Aorta (tissue), 5 donors: Measurements from ENCODE around the gene RIPPLY2. TPM values are rescaled to one million over a fixed set of nuclear protein-coding genes. Genes with fewer than 3 reads are reported as not detected.

ENCODE experiments used
- ATAC-seq: fragments of 200-7000 bp; cut with Tn5 transposase; one replicate; pipeline ENCODE4 v1.9.1; 2022; ENCODE audit warnings: moderate library complexity; ENCODE audit not compliant: low FRiP score
- DNase-seq, 2 donors: peaks; one replicate each; pipeline ENCODE4 v3.0.0-alpha.2; 2020
- H3K27ac ChIP-seq, 2 donors: one replicate each; pipeline ENCODE4 v1.5.1; 2013; ENCODE audit warnings: low read length in 2 of 2, mild to moderate bottlenecking in 2 of 2, moderate library complexity in 2 of 2, control low read depth in 1 of 2, inconsistent platforms in 1 of 2, low read depth in 1 of 2
- H3K27me3 ChIP-seq, 2 donors: one replicate each; pipeline ENCODE4 v1.6.1; 2013; ENCODE audit warnings: control low read depth in 1 of 2, low read length in 1 of 2, mild to moderate bottlenecking in 1 of 2, moderate library complexity in 1 of 2; ENCODE audit not compliant: insufficient read depth in 2 of 2, control insufficient read depth in 1 of 2
- H3K36me3 ChIP-seq, 2 donors: one replicate each; pipeline ENCODE4 v1.6.1; 2013; ENCODE audit warnings: control low read depth in 1 of 2, low read length in 1 of 2, mild to moderate bottlenecking in 1 of 2; ENCODE audit not compliant: insufficient read depth in 2 of 2, control insufficient read depth in 1 of 2
- H3K4me1 ChIP-seq, 2 donors: one replicate each; pipeline ENCODE4 v1.6.1; 2013; ENCODE audit warnings: low read length in 2 of 2, control low read depth in 1 of 2, mild to moderate bottlenecking in 1 of 2, moderate library complexity in 1 of 2; ENCODE audit not compliant: insufficient read depth in 2 of 2, control insufficient read depth in 1 of 2
- H3K4me3 ChIP-seq, 2 donors: one replicate each; pipeline ENCODE4 v1.5.1; 2013; ENCODE audit warnings: low read length in 2 of 2, control low read depth in 1 of 2, mild to moderate bottlenecking in 1 of 2
- H3K9me3 ChIP-seq: one replicate; pipeline ENCODE4 v1.6.1; 2013; ENCODE audit warnings: mild to moderate bottlenecking, low read length; ENCODE audit not compliant: control insufficient read depth
- whole genome bisulfite sequencing, 2 donors: extraction: QIAGEN DNeasy Blood & Tissue Kit; methylation state at CpG; one replicate each; pipeline ENCODE4 v1.1.7; 2013; 5-methylcytosine and 5-hydroxymethylcytosine counted together
- intact Hi-C, 2 donors: fragments of 100-400 bp; cut with DNase I; formaldehyde crosslinking; loops; one replicate each; pipeline versions ENCODE4 v1.14.2 to v1.15.0; 2022
- polyA plus RNA-seq, 2 donors: library from polyadenylated mRNA; stranded (reverse); fragments of 200-250 nt; gene quantifications; one replicate each; pipeline ENCODE4 v1.2.3, GENCODE V29; 2013
- total RNA-seq, 2 donors: library from RNA; stranded (reverse); fragmentation: NEBNext Ultra II Directional; extraction: Animal tissue kit (Norgen Biotek cat#: 25700); gene quantifications; one replicate each; pipeline ENCODE4 v1.2.1, GENCODE V29; 2021
- donor health status: healthy with polysubstance abuse.
- donor health status: Bipolar disorder and iron deficiency.
- donor health status: DM: no; HTN: no; CAD: no.
- donor health status: DM: no; HTN: no; CAD: no.
- donor health status: DM: yes; HTN: yes; CAD: no.

RIPPLY2 gene
- total and polyA plus RNA-seq, 4 donors = 0.05 TPM; not detected in 3

DNA sequence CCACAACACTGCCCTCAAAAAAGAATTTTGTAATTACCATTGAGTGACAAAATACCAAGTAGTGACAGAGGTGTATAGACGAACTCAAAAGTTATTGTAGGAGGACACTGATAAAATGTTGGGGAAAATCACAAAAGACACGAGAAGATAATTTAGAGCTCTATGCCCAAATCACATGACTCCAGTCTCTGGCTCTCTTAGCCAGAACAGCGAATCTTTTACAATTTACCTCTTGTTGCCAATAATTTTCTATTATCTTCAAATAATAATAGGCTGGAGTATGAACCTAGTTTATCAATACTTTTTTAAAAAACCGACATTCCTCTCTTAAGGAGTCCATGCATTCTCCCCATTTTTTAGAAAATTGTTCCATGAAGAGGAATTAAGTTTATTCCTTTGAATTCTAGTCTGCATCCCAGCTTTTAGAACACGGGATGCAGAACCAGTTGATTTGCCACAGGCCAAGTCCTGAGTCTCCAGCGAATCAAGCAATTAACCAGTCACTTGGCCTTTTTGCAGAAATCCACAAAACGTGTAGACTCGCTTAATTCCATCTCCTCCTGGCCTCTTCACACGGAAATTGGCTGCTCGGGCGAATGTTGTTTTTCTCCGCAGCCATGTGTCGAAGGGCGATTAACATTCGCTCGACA is 507 bp upstream of the RIPPLY2 start:
- Histone ChIP-seq H3K4me1 (no peaks in the 10 kb centered on the region), H3K4me3 (peak overlapping the region; percentile 34 to 44), H3K36me3 (no peaks in the 10 kb centered on the region), H3K27me3 (no peaks in the 10 kb centered on the region), H3K27ac (no peak overlapping the region), H3K9me3 (no peaks in the 10 kb centered on the region)
- WGBS, 2 donors = 10 to 12% methylated on average over 16 of the region's 16 CpGs
- no peak for ATAC-seq
- intact Hi-C loops = no loop called here
- DNase-seq = no peak

DNA sequence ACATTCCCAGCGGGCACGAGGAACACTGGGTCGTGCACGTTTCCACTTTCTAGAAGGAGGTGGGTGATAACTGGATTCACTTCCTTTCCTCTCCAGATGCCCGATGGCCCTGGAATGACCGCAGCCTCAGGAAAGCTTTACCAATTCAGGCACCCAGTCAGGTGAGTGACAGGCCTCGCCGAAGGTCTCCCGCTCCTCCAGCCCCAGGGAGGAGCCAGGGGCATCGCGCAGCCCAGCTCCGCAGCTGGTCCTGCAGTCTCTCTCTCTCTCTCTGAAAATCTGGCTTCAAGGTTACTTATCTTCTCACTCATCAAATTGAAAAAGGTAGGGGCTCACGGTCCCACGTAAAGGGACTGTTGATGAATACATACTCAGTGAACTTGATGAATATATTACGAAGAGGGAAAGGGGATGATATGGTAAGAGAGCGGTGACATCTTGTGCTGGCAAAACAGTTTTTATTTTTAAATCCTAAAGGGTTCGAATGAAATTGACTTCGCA is 891 bp downstream of the RIPPLY2 start:
- ATAC-seq (no peak), DNase-seq (no peak)
- intact Hi-C loops = no loop called here
- Histone ChIP-seq H3K27me3 (no peaks in the 10 kb centered on the region), H3K9me3 (no peaks in the 10 kb centered on the region), H3K4me1 (peaks cover 0 to 3% of the 10 kb centered on the region in 2 donors), H3K27ac (no peak overlapping the region), H3K36me3 (no peaks in the 10 kb centered on the region), H3K4me3 (peak overlapping the region in 1 of 2 donors; percentile 34)
- WGBS, 2 donors = 9 to 10% methylated on average over 18 of the region's 18 CpGs

GRCh38 chr6:83854766-83855165 is 1.6 kb downstream of the RIPPLY2 start:
- Histone ChIP-seq H3K27me3 (no peaks in the 10 kb centered on the region), H3K4me1 (peaks cover 0 to 3% of the 10 kb centered on the region in 2 donors), H3K4me3 (no peak overlapping the region), H3K27ac (no peak overlapping the region), H3K9me3 (no peaks in the 10 kb centered on the region), H3K36me3 (no peaks in the 10 kb centered on the region)
- WGBS, 2 donors = 56 to 60% methylated on average over 5 of the region's 5 CpGs
- intact Hi-C loops = loop anchor here in 1 of 2 donors (5.0 kb wide), 1 partner anchor 373 kb away; the partner anchor contains the start of gene CEP162
- DNase-seq (no peak), ATAC-seq (no peak)

DNA sequence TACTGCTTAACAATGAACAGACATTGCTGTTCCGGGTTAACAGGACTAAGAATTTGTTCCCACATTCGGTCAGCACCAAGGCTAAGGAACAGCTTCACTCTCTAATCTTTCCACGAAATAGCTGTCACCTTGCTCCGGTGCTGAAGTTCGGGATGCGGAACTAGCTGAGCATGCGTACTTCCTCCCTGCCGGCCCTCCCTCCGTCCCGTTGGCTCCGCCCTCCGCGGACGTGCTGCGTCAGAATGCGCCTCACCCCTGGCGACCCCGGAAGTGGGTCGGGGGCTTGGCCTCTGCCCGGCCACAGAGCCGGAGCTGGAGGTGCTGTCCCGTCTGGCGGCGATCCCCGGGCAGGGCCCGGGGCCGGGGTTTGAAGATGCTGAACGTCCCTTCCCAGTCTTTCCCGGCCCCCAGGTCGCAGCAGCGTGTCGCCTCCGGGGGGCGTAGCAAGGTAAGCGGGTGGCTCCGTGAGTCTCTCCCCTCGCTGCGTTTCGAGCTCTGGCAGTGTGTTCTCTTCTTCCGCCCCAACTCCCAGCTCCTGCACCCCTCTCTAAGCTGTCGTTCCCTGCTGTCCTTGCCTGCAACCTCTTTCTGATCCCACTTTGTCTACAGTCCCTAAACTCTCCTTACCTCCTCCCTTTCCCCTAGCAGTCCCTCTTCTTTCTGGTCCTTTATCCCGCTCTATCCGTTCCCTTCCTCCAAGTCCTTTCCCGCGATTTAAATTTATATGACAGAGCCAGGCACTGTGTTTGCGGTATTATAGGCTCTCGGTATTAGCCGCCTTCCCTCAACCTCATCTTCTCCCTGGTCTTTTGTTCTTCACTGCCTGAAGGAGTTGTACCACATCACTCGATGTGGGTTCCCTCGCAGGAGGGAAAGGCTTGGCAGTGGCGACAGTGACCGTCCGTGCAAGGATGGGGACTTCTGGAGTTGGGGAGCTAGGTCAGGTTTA is 6.5 kb downstream of the RIPPLY2 start, which contains the start of gene CYB5R4:
TSS of gene CYB5R4 (plus strand) at position 280 of the 949 bp plus-strand sequence. CDS start at position 374, 94 bp downstream.
- 0 to 1% methylated on average over 53 of the region's 53 CpGs for WGBS, 2 donors
- DNase-seq = peak; percentile 97 to 99
- peak; percentile 99 for ATAC-seq
- H3K27ac ChIP-seq = peak within 1 kb of the TSS in 1 of 2 donors; percentile 65
- peaks cover 0 to 10% of the 10 kb centered on the region in 2 donors for H3K4me1 ChIP-seq
- H3K4me3 ChIP-seq = peak within 1 kb of the TSS; percentile 51 to 78
- intact Hi-C loops = loop anchor here in 1 of 2 donors (5.0 kb wide), 1 partner anchor 368 kb away; the partner anchor contains the start of gene CEP162
- no peaks in the 10 kb centered on the region for H3K9me3 ChIP-seq
- no peaks in the 10 kb centered on the region for H3K36me3 ChIP-seq
- H3K27me3 ChIP-seq = no peaks in the 10 kb centered on the region

DNA sequence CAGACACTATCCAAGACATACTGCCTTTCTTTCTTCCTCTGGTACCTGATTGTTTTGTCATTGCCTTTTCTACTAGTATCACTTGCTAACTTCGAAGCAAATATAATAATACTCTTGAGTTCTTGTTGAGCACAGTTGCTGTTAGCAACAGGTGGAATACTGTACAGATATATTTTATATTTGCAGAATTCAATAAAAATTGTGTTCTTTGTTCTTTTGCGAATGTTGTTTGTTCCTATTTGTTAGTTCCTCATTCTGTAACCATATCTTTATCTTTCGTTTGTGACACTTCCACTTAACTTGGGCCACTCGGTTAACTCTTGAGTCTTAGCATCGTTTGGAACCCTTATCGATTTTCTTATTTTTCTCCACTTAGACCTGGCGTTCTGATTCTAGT is 7.2 kb downstream of the RIPPLY2 start:
- H3K9me3 ChIP-seq = no peaks in the 10 kb centered on the region
- no peaks in the 10 kb centered on the region for H3K36me3 ChIP-seq
- DNase-seq (no peak), ATAC-seq (no peak)
- H3K27me3 ChIP-seq = no peaks in the 10 kb centered on the region
- peaks cover 0 to 10% of the 10 kb centered on the region in 2 donors for H3K4me1 ChIP-seq
- H3K27ac ChIP-seq = no peak overlapping the region
- H3K4me3 ChIP-seq = peak overlapping the region; percentile 51 to 78
- intact Hi-C loops = no loop called here
- 23 to 24% methylated on average over 7 of the region's 7 CpGs for WGBS, 2 donors

DNA sequence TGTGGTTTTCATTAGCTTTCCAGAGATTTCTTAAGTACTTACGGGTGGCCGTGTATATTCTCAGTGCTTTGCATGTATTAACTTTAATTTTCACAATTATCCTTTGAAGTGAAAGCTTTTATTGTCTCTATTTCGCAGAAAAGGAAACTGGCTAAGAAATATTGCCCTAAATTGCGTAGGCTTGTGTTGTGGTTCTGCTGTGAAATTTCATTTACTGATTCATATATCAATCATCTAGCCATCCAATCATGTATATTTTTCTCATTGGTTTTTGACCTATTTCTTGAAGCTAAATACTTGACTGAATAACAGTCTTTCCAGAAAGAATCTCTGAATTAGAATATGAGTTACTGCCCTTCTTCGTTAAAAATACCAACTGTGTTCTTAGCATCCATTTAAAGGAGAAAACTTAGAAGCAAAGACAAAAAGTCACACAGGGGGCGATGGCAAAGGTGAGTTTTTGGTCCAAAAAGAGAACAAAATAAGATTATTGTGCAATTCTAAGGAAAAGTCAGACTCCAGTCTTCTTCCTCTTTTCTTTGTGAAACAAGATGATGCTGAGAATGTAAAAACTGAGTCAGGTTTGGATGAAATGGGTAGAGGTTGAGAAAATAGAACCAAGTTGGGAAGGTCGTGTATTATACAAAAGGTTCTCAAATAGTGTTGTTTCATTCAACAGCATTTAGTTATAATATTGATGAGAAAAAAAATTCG is 7.8 kb downstream of the RIPPLY2 start:
- H3K4me3 ChIP-seq = peak overlapping the region; percentile 26 to 51
- intact Hi-C loops = no loop called here

DNA sequence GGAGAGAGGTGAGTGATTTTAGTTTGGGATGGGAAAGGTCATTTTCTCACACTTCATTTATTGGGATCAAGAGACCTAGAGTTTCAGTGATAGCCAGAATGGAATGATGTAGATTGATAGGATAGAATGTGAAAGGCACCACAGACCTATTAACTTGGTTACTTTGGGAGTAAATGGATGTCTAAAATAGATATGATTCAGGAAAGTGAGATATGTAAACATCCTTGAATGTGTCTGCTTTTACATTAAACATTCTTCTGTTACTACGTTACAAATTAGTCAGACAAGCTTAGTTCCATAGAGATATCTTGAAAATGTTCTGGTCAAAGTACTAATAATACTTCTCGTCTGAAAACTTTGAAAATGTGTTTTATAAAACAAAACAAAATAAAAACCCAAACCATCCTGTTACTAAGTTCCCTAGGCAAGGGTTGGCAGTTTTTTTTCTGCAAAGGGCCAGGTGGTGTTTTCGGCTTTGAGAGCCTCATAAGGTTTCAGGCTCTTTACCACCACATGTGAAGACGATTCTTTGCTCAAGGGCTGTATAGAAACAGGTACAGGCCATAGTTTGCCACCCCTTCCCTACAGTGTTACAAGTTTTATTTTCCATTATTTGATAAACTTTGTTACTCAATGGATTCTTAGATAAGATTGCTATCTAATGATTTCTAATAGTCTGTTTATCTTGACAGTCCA is 9.8 kb downstream of the RIPPLY2 start:
- 52 to 55% methylated on average over 4 of the region's 4 CpGs for WGBS, 2 donors
- peak overlapping the region in 1 of 2 donors; percentile 14 for H3K27ac ChIP-seq

More for the DNA sequence above, 7.8 kb downstream of the RIPPLY2 start:
- Histone ChIP-seq H3K36me3 (peaks cover 0 to 2% of the 10 kb centered on the region in 2 donors), H3K27me3 (no peaks in the 10 kb centered on the region), H3K27ac (peak overlapping the region in 1 of 2 donors; percentile 28), H3K9me3 (no peaks in the 10 kb centered on the region), H3K4me1 (peaks cover 0 to 10% of the 10 kb centered on the region in 2 donors)
- DNase-seq = no peak
- 77 to 80% methylated on average over 8 of the region's 8 CpGs for WGBS, 2 donors
- ATAC-seq = no peak

DNA sequence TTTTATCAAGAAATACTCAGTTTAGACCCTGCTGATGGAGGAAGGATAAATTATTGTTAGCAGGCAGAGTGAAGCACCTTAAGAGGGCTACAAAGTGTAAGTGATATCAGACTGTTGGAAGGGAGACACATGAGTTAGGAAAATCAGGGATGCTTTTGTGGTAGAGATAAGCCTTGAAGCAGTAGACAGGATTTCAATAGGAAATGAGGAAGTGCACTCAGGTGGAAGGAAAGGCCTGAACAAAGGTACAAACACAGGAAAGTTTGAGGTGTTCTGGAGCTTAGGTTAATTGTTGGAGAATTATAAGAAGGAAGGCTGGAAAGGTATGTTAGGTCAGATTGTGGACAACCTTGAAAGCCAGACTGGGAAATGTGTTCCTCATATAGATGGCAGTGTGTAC is 13.9 kb downstream of the RIPPLY2 start:
- Histone ChIP-seq H3K4me3 (no peak overlapping the region), H3K27me3 (no peaks in the 10 kb centered on the region), H3K4me1 (peaks cover 0 to 9% of the 10 kb centered on the region in 2 donors), H3K27ac (no peak overlapping the region), H3K9me3 (no peaks in the 10 kb centered on the region), H3K36me3 (peaks cover 3 to 6% of the 10 kb centered on the region in 2 donors)
- intact Hi-C loops = no loop called here
- DNase-seq = no peak
- ATAC-seq = no peak

More for the DNA sequence above, 9.8 kb downstream of the RIPPLY2 start:
- Histone ChIP-seq H3K36me3 (peaks cover 3 to 6% of the 10 kb centered on the region in 2 donors), H3K4me1 (peaks cover 0 to 10% of the 10 kb centered on the region in 2 donors), H3K9me3 (no peaks in the 10 kb centered on the region), H3K4me3 (no peak overlapping the region), H3K27me3 (no peaks in the 10 kb centered on the region)
- no peak for ATAC-seq
- no peak for DNase-seq
- intact Hi-C loops = no loop called here
